Astrocyte of the spinal cord (primary cell): ENCODE data around the gene GPAT3.

Experiments used
- DNase-seq: peaks from one replicate; pipeline ENCODE4 v3.0.0; 2011; ENCODE audit warnings: low read depth, low spot score
- H3K4me3 ChIP-seq: 2 replicates; pipeline ENCODE4 v1.5.1; 2011; ENCODE audit warnings: low read depth, mild to moderate bottlenecking, low read length, moderate library complexity
- CTCF ChIP-seq: IDR thresholded peaks from 2 replicates; pipeline ENCODE4 v1.5.1; 2012; ENCODE audit warnings: low read depth, mild to moderate bottlenecking, low read length, inconsistent platforms
- in situ Hi-C: cut with HindIII; loops from 2 replicates; pipeline ENCODE4 v1.10.0; 2017; ENCODE audit warnings: low sequenced_read_pairs

Gene GPAT3

GRCh38 chr4:83631066-83631465 is 95.2 kb downstream of the GPAT3 start:
- in situ Hi-C loops: no loop called here
- TF ChIP-seq CTCF: no peak
- peak; percentile 29 for DNase-seq
- no peak overlapping the region for H3K4me3 ChIP-seq

DNA sequence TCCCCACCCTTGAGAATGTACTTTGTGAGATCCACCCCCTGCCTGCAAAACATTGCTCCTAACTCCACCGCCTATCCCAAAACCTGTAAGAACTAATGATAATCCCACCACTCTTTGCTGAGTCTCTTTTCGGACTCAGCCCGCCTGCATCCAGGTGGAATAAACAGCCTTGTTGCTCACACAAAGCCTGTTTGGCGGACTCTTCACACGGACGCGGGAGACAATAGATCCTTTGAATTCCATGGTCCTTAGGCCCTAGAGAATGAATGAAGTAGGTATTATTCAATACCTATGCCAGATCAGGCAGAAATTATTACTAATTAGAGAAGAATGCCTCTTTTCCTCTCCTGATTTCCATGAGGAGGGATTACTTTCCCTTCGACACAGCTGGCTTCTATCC is 101.0 kb downstream of the GPAT3 start:
- H3K4me3 ChIP-seq: no peak overlapping the region
- no peak for TF ChIP-seq CTCF
- in situ Hi-C loops: no loop called here
- DNase-seq: no peak

- peak; percentile 75 for TF ChIP-seq CTCF
- no peak overlapping the region for H3K4me3 ChIP-seq
- DNase-seq: peak; percentile 80
- in situ Hi-C loops: no loop called here
Measured at GRCh38 chr4:83639849-83640493, 104.1 kb downstream of the GPAT3 start.

DNA sequence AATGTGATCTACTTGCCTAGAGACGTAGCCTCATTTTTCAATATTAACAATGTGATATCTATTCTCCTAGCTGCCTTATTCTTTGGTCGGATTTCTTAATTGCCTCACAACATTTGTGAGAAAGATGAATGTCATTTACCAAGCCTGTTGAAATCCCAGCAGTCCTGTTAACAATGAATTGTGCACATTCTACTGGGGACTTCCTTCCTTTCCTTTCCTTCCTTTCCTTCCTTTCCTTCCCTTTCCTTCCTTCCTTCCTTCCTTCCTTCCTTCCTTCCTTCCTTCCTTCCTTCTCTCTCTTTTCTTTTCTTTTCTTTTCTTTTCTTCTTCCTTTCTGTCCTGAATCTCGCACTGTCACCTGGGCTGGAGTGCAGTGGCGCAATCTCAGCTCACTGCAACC is 107.1 kb downstream of the GPAT3 start:
- TF ChIP-seq CTCF: no peak
- H3K4me3 ChIP-seq: no peak overlapping the region
- in situ Hi-C loops: no loop called here
- DNase-seq: no peak

- peak; percentile 76 for TF ChIP-seq CTCF
- H3K4me3 ChIP-seq: no peak overlapping the region
- in situ Hi-C loops: no loop called here
- peak; percentile 71 for DNase-seq
Measured at GRCh38 chr4:83644677-83645659, 109.1 kb downstream of the GPAT3 start.

DNA sequence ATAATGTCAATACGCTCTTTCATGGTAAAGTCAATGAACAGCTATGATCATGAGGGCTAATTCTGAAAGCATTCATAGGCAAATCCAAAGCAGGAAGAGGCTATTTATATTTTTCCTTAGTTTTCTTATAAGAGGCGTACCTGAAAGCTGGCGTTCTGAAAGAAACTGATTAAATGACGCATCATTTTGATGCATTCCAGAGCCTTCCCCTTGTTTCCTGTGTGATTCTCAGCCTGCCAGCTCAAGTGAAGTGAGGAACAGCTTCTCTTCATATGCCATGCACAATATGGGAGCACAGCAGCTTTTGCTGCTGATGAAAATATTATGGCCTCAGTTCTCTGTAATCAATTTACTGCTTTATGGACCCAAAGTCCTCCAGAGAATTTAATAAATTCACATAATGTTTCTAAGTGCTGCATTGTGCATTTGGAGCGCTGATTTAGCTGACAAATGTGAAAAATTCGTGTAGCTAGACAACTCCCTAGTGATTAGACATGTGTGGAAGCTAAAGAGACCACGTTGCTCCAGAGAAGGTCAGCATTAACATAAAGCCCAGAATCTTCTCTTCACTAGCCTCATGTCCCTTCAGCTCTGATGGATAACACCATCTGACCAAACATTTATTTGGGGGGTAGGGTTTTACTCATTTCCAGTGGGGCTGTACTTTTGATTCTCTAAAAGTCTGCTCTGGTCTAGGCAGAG is 110.8 kb downstream of the GPAT3 start:
- in situ Hi-C loops: no loop called here
- DNase-seq: no peak
- no peak for TF ChIP-seq CTCF
- H3K4me3 ChIP-seq: no peak overlapping the region
